Measurements from ENCODE around the gene ITGBL1.
A peak's percentile ranks its signal among the peaks of the same experiment; 100 is the strongest.

The ITGBL1 gene, protein sequence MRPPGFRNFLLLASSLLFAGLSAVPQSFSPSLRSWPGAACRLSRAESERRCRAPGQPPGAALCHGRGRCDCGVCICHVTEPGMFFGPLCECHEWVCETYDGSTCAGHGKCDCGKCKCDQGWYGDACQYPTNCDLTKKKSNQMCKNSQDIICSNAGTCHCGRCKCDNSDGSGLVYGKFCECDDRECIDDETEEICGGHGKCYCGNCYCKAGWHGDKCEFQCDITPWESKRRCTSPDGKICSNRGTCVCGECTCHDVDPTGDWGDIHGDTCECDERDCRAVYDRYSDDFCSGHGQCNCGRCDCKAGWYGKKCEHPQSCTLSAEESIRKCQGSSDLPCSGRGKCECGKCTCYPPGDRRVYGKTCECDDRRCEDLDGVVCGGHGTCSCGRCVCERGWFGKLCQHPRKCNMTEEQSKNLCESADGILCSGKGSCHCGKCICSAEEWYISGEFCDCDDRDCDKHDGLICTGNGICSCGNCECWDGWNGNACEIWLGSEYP

DNA sequence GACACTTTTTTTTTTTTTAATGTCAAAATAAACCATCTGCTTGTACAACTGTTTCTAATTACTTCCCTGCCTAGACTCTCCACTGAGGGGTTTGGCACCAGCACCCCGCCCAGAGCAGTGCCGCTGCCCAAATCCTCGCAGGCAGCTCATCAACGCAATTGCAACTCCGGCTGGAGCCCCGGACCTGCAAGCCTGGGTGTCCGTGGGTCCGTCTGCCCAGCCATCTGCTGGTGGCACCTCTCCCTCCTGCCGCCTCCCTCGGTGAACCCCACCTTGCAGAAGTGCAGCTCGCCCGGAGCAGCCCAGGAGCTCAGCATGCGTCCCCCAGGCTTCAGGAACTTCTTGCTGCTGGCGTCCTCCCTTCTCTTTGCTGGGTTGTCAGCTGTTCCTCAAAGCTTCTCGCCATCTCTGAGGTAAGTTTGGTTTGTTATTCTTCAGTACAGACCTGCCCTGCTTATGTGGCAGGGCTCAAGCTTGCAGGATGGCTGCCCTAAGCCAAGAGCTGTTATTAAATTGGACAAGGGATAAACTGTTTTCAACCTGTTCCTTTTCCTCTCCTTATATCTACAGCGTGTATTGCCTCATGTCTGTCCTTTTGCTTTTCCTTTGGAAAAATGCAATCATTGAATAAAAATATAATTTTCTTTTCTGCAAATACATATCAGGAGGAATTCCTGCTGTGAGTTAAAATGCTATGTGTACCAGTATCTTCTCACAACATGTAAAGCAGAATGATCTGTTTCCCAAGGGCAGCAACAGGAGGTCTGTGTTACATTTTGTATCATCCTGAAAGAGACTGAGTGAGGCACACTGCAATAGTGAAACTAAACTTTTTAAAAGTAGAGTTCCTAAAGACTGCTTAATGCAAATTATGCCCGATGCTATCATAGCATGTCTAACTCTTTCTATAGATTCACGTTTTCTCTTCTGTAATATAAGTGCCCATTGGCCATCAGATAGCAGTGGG is at the start of gene ITGBL1:
TSS of gene ITGBL1 (plus strand) at position 157 of the 967 bp plus-strand sequence. CDS start at position 316, 159 bp downstream.
- no peak within 1 kb of the TSS for H3K27ac ChIP-seq (ENCODE audit: low read depth, low read length)
- H3K4me3 ChIP-seq (ENCODE audit: low read depth, low read length) = peak within 1 kb of the TSS; percentile 47

DNA sequence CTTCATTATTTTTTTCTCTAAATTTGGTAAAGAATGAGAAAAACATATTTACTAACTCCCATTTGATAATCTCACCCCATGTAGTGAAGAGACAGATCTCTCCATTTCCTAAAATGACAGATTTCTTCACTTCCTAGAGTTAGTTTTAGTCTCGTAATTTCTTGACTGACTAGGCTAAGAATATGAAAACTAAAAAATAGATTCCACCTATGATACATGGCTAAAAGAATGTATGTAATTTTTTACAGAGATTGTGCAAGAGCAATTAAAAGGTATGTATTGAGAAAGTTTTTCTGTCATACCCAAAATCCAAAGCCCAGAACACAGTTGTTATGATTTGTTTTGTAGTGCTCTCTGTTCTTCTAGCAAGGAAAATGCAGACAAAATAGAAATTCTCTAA is 45.7 kb upstream of the ITGBL1 start:
- Histone ChIP-seq H3K36me3 (ENCODE audit: control insufficient read depth, insufficient read depth, low read length) (no peaks in the 10 kb centered on the region), H3K4me3 (ENCODE audit: low read depth, low read length) (no peak overlapping the region), H3K27me3 (ENCODE audit: control insufficient read depth, insufficient read depth, low read length) (no peaks in the 10 kb centered on the region), H3K4me1 (ENCODE audit: control insufficient read depth, insufficient read depth, low read length) (peaks cover 11% of the 10 kb centered on the region; the same call in 1 of the 2 replicates), H3K27ac (ENCODE audit: low read depth, low read length) (no peak overlapping the region), H3K9ac (ENCODE audit: low read length) (no peak overlapping the region), H3K9me3 (ENCODE audit: control insufficient read depth, insufficient read depth, low read depth, low read length) (no peaks in the 10 kb centered on the region)

More for the DNA sequence above, at the start of gene ITGBL1:
- peak within 1 kb of the TSS; percentile 19 for H3K9ac ChIP-seq (ENCODE audit: low read length)
- H3K36me3 ChIP-seq (ENCODE audit: control insufficient read depth, insufficient read depth, low read length) = no peaks in the 10 kb centered on the region
- H3K4me1 ChIP-seq (ENCODE audit: control insufficient read depth, insufficient read depth, low read length) = no peaks in the 10 kb centered on the region
- H3K9me3 ChIP-seq (ENCODE audit: control insufficient read depth, insufficient read depth, low read depth, low read length) = no peaks in the 10 kb centered on the region
- peaks cover 3% of the 10 kb centered on the region; the same call in 1 of the 2 replicates for H3K27me3 ChIP-seq (ENCODE audit: control insufficient read depth, insufficient read depth, low read length)

DNA sequence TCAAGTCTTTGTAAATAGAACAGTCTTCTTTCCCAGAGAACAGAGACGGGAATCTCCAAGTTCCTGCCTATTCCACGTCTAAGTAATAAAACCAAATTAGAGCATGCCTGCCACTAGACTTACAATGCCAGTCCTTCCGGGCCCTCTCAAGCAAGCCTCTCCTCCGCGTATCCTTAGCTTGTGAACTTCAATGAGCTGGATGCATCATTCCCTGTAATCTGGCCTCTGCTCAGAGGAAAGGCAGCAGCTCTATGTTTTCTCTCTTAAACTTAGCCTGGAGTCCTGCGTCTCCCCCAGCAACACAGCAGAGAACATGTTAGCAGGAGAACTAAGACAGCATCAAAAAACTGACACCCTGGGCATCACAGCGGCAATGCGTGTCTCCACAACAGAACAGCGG is 44.3 kb upstream of the ITGBL1 start:
- H3K4me3 ChIP-seq (ENCODE audit: low read depth, low read length) = no peak overlapping the region
- no peak overlapping the region for H3K27ac ChIP-seq (ENCODE audit: low read depth, low read length)
- H3K9ac ChIP-seq (ENCODE audit: low read length) = no peak overlapping the region
- no peaks in the 10 kb centered on the region for H3K27me3 ChIP-seq (ENCODE audit: control insufficient read depth, insufficient read depth, low read length)
- no peaks in the 10 kb centered on the region for H3K36me3 ChIP-seq (ENCODE audit: control insufficient read depth, insufficient read depth, low read length)
- H3K4me1 ChIP-seq (ENCODE audit: control insufficient read depth, insufficient read depth, low read length) = peaks cover 11% of the 10 kb centered on the region; the same call in 1 of the 2 replicates
- no peaks in the 10 kb centered on the region for H3K9me3 ChIP-seq (ENCODE audit: control insufficient read depth, insufficient read depth, low read depth, low read length)

DNA sequence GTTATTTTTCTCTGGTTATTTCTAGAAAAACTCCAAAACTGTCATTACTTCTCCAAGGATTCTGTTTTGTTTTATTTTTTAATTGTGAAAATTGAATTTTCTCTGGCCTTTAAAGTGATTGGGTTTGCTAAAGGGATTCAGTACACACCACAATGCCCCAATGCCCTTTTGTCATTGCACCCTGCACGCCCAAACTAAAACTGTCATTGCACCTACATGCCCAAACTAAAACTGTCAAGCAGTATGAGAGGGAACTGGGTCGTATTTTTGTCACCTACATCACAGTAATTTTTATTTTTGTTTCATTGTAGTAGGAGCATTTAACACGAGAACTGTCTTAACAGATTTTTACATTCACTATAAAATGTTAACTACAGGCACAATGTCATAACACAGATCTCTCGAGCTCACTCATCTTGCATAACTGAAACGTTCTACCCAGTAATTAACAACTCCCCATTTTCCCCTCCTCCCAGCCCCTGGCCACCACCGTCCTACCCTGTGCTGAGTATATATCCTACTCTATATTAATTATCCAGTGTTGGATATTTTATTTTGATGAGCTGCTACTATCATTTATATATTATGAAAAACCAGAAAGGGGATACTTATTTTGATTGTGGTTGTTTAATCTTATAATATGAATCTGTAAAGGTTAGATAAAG is 43.4 kb upstream of the ITGBL1 start:
- Histone ChIP-seq H3K36me3 (ENCODE audit: control insufficient read depth, insufficient read depth, low read length) (no peaks in the 10 kb centered on the region), H3K27ac (ENCODE audit: low read depth, low read length) (no peak overlapping the region), H3K9ac (ENCODE audit: low read length) (no peak overlapping the region), H3K4me3 (ENCODE audit: low read depth, low read length) (no peak overlapping the region), H3K9me3 (ENCODE audit: control insufficient read depth, insufficient read depth, low read depth, low read length) (no peaks in the 10 kb centered on the region), H3K27me3 (ENCODE audit: control insufficient read depth, insufficient read depth, low read length) (peaks cover 3% of the 10 kb centered on the region), H3K4me1 (ENCODE audit: control insufficient read depth, insufficient read depth, low read length) (peaks cover 11% of the 10 kb centered on the region; the same call in 1 of the 2 replicates)

DNA sequence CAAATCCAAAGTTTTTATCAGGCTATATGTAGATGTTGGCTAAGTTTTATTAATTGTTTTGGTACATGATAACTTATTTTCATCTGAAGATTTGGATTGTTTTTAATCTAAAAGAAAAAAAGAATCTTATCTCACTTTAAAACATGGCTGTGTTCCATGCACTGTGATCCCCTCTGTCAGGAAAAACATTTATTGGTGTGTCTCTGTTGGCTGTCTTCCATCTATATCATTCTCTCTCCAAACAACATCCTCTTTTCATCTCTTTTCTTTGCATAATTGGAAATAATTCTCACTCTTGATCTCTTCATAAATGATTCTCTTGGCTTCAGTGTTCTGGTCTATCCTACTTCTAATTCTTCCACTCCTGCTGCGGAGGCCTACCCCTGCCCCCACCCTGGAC is 40.4 kb upstream of the ITGBL1 start:
- H3K9me3 ChIP-seq (ENCODE audit: control insufficient read depth, insufficient read depth, low read depth, low read length) = no peaks in the 10 kb centered on the region
- H3K4me1 ChIP-seq (ENCODE audit: control insufficient read depth, insufficient read depth, low read length) = no peaks in the 10 kb centered on the region
- H3K9ac ChIP-seq (ENCODE audit: low read length) = no peak overlapping the region
- no peak overlapping the region for H3K4me3 ChIP-seq (ENCODE audit: low read depth, low read length)
- peaks cover 30% of the 10 kb centered on the region for H3K27me3 ChIP-seq (ENCODE audit: control insufficient read depth, insufficient read depth, low read length)
- no peak overlapping the region for H3K27ac ChIP-seq (ENCODE audit: low read depth, low read length)
- H3K36me3 ChIP-seq (ENCODE audit: control insufficient read depth, insufficient read depth, low read length) = no peaks in the 10 kb centered on the region

DNA sequence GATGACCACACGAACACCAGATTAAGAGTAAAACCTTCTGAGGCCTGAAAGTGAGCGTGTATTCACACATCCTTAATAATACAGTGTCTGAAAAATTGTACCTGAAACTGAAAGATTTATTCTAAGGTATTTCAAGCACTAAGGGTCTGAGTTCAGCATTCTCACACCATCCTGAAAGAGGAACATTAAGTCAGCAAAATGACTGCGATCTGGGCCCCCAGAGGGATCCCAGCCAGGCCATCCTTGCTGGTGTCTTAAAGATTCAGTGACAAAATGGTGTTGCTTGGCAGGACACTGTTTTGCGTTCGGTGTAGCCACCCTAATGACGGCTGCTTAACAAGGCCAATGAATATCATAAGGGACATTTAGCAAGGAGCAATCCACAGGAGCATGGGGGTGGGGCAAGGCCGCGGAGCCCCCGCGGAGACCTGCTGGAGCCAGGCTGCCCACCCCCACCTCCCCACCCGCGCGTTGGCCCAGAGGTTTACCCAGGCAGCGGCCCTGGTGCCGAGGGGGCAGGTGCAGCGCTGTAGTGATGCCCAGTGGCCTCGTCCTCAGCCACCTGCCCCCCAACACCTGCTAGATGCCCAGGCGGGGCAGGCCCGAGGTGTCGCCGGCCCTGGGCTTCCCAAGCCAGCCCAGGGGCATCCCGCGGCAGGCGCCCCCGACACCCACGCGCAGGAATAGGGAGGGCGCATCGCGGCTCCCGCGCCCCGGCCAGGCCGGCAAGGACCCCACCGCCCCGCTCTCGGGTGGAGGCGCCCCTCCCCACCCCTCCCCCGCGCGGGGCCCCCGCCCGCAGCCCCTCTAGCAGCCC is 36.9 kb upstream of the ITGBL1 start:
- Histone ChIP-seq H3K9ac (ENCODE audit: low read length) (no peak overlapping the region), H3K9me3 (ENCODE audit: control insufficient read depth, insufficient read depth, low read depth, low read length) (no peaks in the 10 kb centered on the region), H3K27ac (ENCODE audit: low read depth, low read length) (no peak overlapping the region), H3K4me1 (ENCODE audit: control insufficient read depth, insufficient read depth, low read length) (no peaks in the 10 kb centered on the region), H3K4me3 (ENCODE audit: low read depth, low read length) (peak overlapping the region; percentile 77), H3K36me3 (ENCODE audit: control insufficient read depth, insufficient read depth, low read length) (no peaks in the 10 kb centered on the region), H3K27me3 (ENCODE audit: control insufficient read depth, insufficient read depth, low read length) (peaks cover 42% of the 10 kb centered on the region)

DNA sequence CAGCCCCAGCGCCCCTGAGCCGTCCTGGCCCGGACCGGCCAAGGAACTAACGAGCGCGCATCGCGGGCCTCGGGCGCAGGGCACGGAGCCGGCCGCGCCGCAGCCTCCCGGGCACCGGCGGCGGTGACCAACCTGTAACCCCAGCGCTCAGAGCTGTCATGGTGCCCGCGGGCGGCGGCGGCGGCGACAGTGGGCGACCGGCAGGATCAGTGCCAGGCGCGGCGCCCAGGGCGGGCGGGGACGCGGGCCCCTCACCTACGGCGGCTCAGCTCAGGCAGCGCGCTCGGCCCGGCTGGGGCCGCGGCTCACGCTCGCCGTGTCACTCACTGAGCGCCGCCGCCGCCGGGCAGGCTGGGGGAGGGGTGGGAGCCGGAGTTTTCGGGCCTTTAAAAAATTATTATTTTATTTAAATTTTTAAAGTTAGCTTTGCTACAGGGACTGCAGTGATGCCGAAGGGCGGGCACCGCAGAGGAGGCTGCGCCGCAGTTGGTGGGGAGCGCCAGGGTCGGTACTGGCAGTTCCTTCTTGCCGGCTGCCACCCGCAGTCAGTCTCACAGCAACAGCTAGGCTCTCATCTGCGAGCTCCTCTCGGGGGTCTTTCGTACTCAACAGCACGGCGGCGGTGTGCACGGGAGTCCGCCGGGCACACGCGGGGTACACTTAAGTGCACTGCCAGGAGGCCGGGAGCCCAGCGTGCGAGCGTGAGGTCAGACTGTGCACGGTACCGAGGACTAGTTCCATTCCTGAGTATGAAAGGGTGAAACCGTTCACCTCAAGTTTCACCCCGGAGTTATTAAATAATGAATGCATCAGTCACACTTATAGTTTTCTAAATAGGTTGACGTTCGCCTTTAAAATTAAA is 36.1 kb upstream of the ITGBL1 start, which contains the start of gene NALCN:
TSS of gene NALCN (minus strand) at position 328 of the 862 bp plus-strand sequence. CDS start 17,382 bp downstream, outside the sequence.
- H3K4me1 ChIP-seq (ENCODE audit: control insufficient read depth, insufficient read depth, low read length) = no peaks in the 10 kb centered on the region
- no peak within 1 kb of the TSS for H3K27ac ChIP-seq (ENCODE audit: low read depth, low read length)
- no peaks in the 10 kb centered on the region for H3K9me3 ChIP-seq (ENCODE audit: control insufficient read depth, insufficient read depth, low read depth, low read length)
- peaks cover 42% of the 10 kb centered on the region for H3K27me3 ChIP-seq (ENCODE audit: control insufficient read depth, insufficient read depth, low read length)
- H3K9ac ChIP-seq (ENCODE audit: low read length) = no peak within 1 kb of the TSS
- H3K4me3 ChIP-seq (ENCODE audit: low read depth, low read length) = peak within 1 kb of the TSS; percentile 77
- H3K36me3 ChIP-seq (ENCODE audit: control insufficient read depth, insufficient read depth, low read length) = no peaks in the 10 kb centered on the region

DNA sequence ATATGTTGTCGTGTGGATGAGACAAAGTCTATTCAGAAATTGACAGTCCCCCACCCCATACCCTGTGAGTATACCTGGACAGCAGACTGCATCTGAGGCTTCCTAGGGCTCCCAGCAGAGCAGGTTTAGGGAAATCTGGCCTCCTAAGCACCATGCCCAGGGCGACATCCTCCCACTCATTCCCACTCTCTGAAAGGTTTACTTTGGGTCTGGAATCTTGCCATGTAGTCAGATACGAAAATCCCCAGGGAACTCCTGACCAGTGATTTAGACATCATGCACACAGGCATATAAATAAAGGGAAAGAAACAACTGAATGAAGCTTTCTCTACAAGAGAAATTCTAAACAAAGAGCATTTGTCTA is 35.5 kb upstream of the ITGBL1 start:
- no peak overlapping the region for H3K27ac ChIP-seq (ENCODE audit: low read depth, low read length)
- no peaks in the 10 kb centered on the region for H3K36me3 ChIP-seq (ENCODE audit: control insufficient read depth, insufficient read depth, low read length)
- peaks cover 42% of the 10 kb centered on the region for H3K27me3 ChIP-seq (ENCODE audit: control insufficient read depth, insufficient read depth, low read length)
- no peaks in the 10 kb centered on the region for H3K4me1 ChIP-seq (ENCODE audit: control insufficient read depth, insufficient read depth, low read length)
- H3K4me3 ChIP-seq (ENCODE audit: low read depth, low read length) = peak overlapping the region; percentile 77
- no peaks in the 10 kb centered on the region for H3K9me3 ChIP-seq (ENCODE audit: control insufficient read depth, insufficient read depth, low read depth, low read length)
- no peak overlapping the region for H3K9ac ChIP-seq (ENCODE audit: low read length)

DNA sequence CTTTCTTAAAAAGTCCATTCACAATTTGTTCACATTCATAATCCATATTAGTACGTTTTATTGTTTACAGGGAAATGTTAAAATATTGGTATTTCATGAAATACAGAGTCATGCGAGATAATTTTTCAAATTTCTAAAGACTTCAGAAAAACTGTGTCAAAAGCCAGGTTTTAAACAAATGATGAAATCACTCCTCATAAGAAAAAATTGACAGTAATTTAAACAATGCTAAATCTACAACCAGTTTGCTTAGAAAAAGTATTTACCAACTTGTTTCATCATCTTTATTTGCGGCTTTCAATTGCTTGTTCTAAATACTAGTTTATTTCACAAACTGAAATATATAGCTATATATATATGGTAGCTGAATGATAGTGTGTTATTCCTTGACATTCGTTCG is 35.0 kb upstream of the ITGBL1 start:
- Histone ChIP-seq H3K27ac (ENCODE audit: low read depth, low read length) (no peak overlapping the region), H3K4me3 (ENCODE audit: low read depth, low read length) (no peak overlapping the region), H3K27me3 (ENCODE audit: control insufficient read depth, insufficient read depth, low read length) (peaks cover 42% of the 10 kb centered on the region)

More for the DNA sequence above, 35.0 kb upstream of the ITGBL1 start:
- Histone ChIP-seq H3K9me3 (ENCODE audit: control insufficient read depth, insufficient read depth, low read depth, low read length) (no peaks in the 10 kb centered on the region), H3K36me3 (ENCODE audit: control insufficient read depth, insufficient read depth, low read length) (no peaks in the 10 kb centered on the region), H3K9ac (ENCODE audit: low read length) (no peak overlapping the region), H3K4me1 (ENCODE audit: control insufficient read depth, insufficient read depth, low read length) (no peaks in the 10 kb centered on the region)
